Ishikawa (cell line): ENCODE results near the gene PKN1.

Source experiments
- CEBPB ChIP-seq: IDR thresholded peaks from 2 replicates; pipeline ENCODE4 v1.6.1; 2012
- EP300 ChIP-seq: IDR thresholded peaks from 2 replicates; pipeline ENCODE4 v1.6.1; 2012; ENCODE audit warnings: borderline replicate concordance
- FOXM1 ChIP-seq: IDR thresholded peaks from 2 replicates; pipeline ENCODE4 v1.6.1; 2012; ENCODE audit warnings: low read depth, borderline replicate concordance
- MAX ChIP-seq: IDR thresholded peaks from 2 replicates; pipeline ENCODE4 v1.6.1; 2012
- NFIC ChIP-seq: IDR thresholded peaks from 2 replicates; pipeline ENCODE4 v1.6.1; 2012
- RAD21 ChIP-seq: IDR thresholded peaks from 2 replicates; pipeline ENCODE4 v1.6.1; 2012; ENCODE audit warnings: low read depth
- REST ChIP-seq: IDR thresholded peaks from 2 replicates; pipeline ENCODE4 v1.6.1; 2012; ENCODE audit warnings: low read depth, mild to moderate bottlenecking
- TAF1 ChIP-seq: IDR thresholded peaks from 2 replicates; pipeline ENCODE4 v1.6.1; 2012; ENCODE audit warnings: low read depth, mild to moderate bottlenecking
- TCF12 ChIP-seq: IDR thresholded peaks from 2 replicates; pipeline ENCODE4 v1.6.1; 2012; ENCODE audit warnings: low read depth
- TEAD4 ChIP-seq: IDR thresholded peaks from 2 replicates; pipeline ENCODE4 v1.6.1; 2012
- YY1 ChIP-seq: IDR thresholded peaks from 2 replicates; pipeline ENCODE4 v1.6.1; 2012; ENCODE audit warnings: low read depth
- ZBTB7A ChIP-seq: IDR thresholded peaks from 2 replicates; pipeline ENCODE4 v1.6.1; 2012; ENCODE audit warnings: low read depth

- TF ChIP-seq REST (no peak), EP300 (no peak), YY1 (no peak), TAF1 (no peak), ZBTB7A (no peak), TCF12 (no peak), CEBPB (no peak), NFIC (no peak), RAD21 (no peak), TEAD4 (no peak), MAX (no peak), FOXM1 (no peak)
Observed at GRCh38 chr19:14514215-14514863, 81.2 kb downstream of the PKN1 start.
